Neuronal stem cell (in vitro differentiated cells): ENCODE data around the gene CBARP.

Source experiments
- DNase-seq: peaks from one replicate; pipeline ENCODE4 v3.0.0-alpha.2; 2013; ENCODE audit warnings: low spot score
- H2AFZ ChIP-seq: one replicate; pipeline ENCODE4 v1.6.1; 2013; ENCODE audit warnings: mild to moderate bottlenecking, low read length, inconsistent platforms
- H2AK5ac ChIP-seq: 2 replicates; pipeline ENCODE4 v1.6.1; 2013; ENCODE audit warnings: low read depth, mild to moderate bottlenecking, inconsistent platforms, low read length, moderate library complexity, mixed read lengths
- H2BK120ac ChIP-seq: 2 replicates; pipeline ENCODE4 v1.6.1; 2013; ENCODE audit warnings: low read depth, mild to moderate bottlenecking, inconsistent platforms, low read length, moderate library complexity, mixed read lengths
- H2BK12ac ChIP-seq: one replicate; pipeline ENCODE4 v1.6.1; 2013; ENCODE audit warnings: low read length, inconsistent platforms
- H2BK15ac ChIP-seq: 2 replicates; pipeline ENCODE4 v1.6.1; 2013; ENCODE audit warnings: mild to moderate bottlenecking, low read length, inconsistent platforms, mixed read lengths
- H2BK5ac ChIP-seq: one replicate; pipeline ENCODE4 v1.6.1; 2013; ENCODE audit warnings: inconsistent platforms, mild to moderate bottlenecking, low read length, moderate library complexity
- H3K14ac ChIP-seq: one replicate; pipeline ENCODE4 v1.6.1; 2013; ENCODE audit warnings: low read length, inconsistent platforms
- H3K18ac ChIP-seq: 2 replicates; pipeline ENCODE4 v1.6.1; 2013; ENCODE audit warnings: low read length, inconsistent platforms
- H3K23ac ChIP-seq: 2 replicates; pipeline ENCODE4 v1.6.1; 2013; ENCODE audit warnings: low read depth, mild to moderate bottlenecking, mixed read lengths, low read length, inconsistent platforms; ENCODE audit not compliant: poor library complexity
- H3K27ac ChIP-seq: replicated peaks from 3 replicates; pipeline ENCODE4 v1.5.1; 2013; ENCODE audit warnings: low read length, inconsistent platforms
- H3K27me3 ChIP-seq, 3 experiments: 2 replicates each; pipeline ENCODE4 v1.6.1; 2013; ENCODE audit warnings: low read length in 3 of 3, mild to moderate bottlenecking in 2 of 3, inconsistent platforms in 1 of 3, low read depth in 1 of 3, mixed read lengths in 1 of 3, moderate library complexity in 1 of 3; ENCODE audit not compliant: control insufficient read depth in 3 of 3, insufficient read depth in 3 of 3
- H3K36me3 ChIP-seq, 2 donors: replicated peaks in 1 of 2; 2 replicates each; pipeline ENCODE4 v1.6.1; 2013; ENCODE audit warnings: low read length in 2 of 2; ENCODE audit not compliant: control insufficient read depth in 2 of 2, insufficient read depth in 2 of 2
- H3K4ac ChIP-seq: 2 replicates; pipeline ENCODE4 v1.6.1; 2013; ENCODE audit warnings: inconsistent platforms, mild to moderate bottlenecking, low read length, moderate library complexity
- H3K4me1 ChIP-seq, 2 donors: 1 replicate in 1 of 2; 2 replicates in 1 of 2; pipeline ENCODE4 v1.6.1; 2013; ENCODE audit warnings: low read length in 2 of 2, low read depth in 1 of 2; ENCODE audit not compliant: control insufficient read depth in 2 of 2, insufficient read depth in 1 of 2
- H3K4me2 ChIP-seq: one replicate; pipeline ENCODE4 v1.6.1; 2013; ENCODE audit warnings: mild to moderate bottlenecking, low read length, inconsistent platforms; ENCODE audit not compliant: insufficient read depth, poor library complexity, severe bottlenecking
- H3K4me3 ChIP-seq, 2 donors: 2 replicates each; pipeline ENCODE4 v1.5.1; 2013; ENCODE audit warnings: low read length in 2 of 2, mild to moderate bottlenecking in 2 of 2, inconsistent platforms in 1 of 2, moderate library complexity in 1 of 2
- H3K79me1 ChIP-seq: one replicate; pipeline ENCODE4 v1.6.1; 2013; ENCODE audit warnings: low read depth, mild to moderate bottlenecking, inconsistent platforms, low read length, moderate library complexity
- H3K9ac ChIP-seq: one replicate; pipeline ENCODE4 v1.6.1; 2013; ENCODE audit warnings: mild to moderate bottlenecking, low read depth, low read length, inconsistent platforms; ENCODE audit not compliant: poor library complexity
- H3K9me3 ChIP-seq, 2 donors: replicated peaks in 1 of 2; 2 replicates each; pipeline versions ENCODE3 to v1.6.1; 2013; ENCODE audit warnings: low read length in 2 of 2, mild to moderate bottlenecking in 2 of 2, inconsistent platforms in 1 of 2, low read depth in 1 of 2, mixed read lengths in 1 of 2, moderate library complexity in 1 of 2; ENCODE audit not compliant: control insufficient read depth in 2 of 2, insufficient read depth in 1 of 2
- H4K8ac ChIP-seq: one replicate; pipeline ENCODE4 v1.6.1; 2013; ENCODE audit warnings: low read depth, mild to moderate bottlenecking, inconsistent platforms, low read length, moderate library complexity
- H4K91ac ChIP-seq: one replicate; pipeline ENCODE4 v1.6.1; 2013; ENCODE audit warnings: low read length, low read depth, mild to moderate bottlenecking, inconsistent platforms; ENCODE audit not compliant: poor library complexity
- WGBS, 2 donors: extraction: QIAGEN DNeasy Blood & Tissue Kit; methylation state at CpG; one replicate each; pipeline ENCODE4 v1.1.7; 2013; ENCODE audit warnings: missing lambda C conversion rate in 2 of 2, mixed read lengths in 1 of 2; ENCODE audit not compliant: insufficient read length in 2 of 2, insufficient replicate concordance in 1 of 2; ENCODE audit errors: extremely low coverage in 2 of 2; 5-methylcytosine and 5-hydroxymethylcytosine counted together

The CBARP gene

DNA sequence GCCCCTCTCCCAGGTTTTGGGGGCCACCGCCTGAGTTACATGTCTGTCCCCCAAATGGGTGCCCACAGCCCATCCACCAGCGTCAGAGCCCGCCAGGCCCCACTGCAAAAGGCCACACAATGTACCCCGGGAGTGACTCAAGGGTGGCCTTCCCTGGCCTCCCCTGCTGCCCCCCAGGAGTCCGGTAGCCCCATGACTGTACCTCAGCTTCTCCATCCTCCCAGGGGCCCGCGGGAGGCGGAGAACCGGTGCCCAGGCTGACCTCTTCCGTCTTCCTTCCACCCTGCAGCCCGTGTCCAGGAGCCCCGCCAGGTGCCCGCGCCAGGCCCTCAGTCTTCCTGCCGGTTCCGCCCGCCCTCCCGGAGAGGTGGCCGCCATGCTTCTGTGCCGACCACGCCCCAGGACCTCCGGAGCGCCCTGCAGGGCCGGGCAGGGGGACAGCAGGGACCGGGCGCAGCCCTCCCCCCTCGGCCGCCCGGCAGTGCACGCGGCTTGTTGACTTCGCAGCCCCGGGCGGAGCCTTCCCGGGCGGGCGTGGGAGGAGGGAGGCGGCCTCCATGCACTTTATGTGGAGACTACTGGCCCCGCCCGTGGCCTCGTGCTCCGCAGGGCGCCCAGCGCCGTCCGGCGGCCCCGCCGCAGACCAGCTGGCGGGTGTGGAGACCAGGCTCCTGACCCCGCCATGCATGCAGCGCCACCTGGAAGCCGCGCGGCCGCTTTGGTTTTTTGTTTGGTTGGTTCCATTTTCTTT lies 10.3 kb downstream of the CBARP start:
- Histone ChIP-seq H3K4me3 (no peak overlapping the region), H4K8ac (no peak overlapping the region), H2BK12ac (no peak overlapping the region), H3K79me1 (peaks cover 29% of the 10 kb centered on the region), H3K4me1 (no peaks in the 10 kb centered on the region), H3K23ac (peak overlapping the region; percentile 91), H3K27me3 (no peaks in the 10 kb centered on the region), H3K4ac (no peak overlapping the region), H2BK5ac (peak overlapping the region; percentile 75), H3K4me2 (no peak overlapping the region), H2AK5ac (no peak overlapping the region), H3K9me3 (no peaks in the 10 kb centered on the region), H3K18ac (no peak overlapping the region), H3K14ac (no peak overlapping the region), H2AFZ (no peak overlapping the region), H3K9ac (no peak overlapping the region), H3K36me3 (peaks cover 24 to 75% of the 10 kb centered on the region in 2 donors), H2BK120ac (no peak overlapping the region), H2BK15ac (no peak overlapping the region), H3K27ac (no peak overlapping the region), H4K91ac (no peak overlapping the region)
- WGBS, 2 donors: no CpG with 5 or more reads among the region's 56 CpGs
- DNase-seq: no peak

GRCh38 chr19:1226522-1227303 lies 11.1 kb downstream of the CBARP start:
- H2AFZ ChIP-seq: no peak overlapping the region
- no peaks in the 10 kb centered on the region for H3K9me3 ChIP-seq
- H4K8ac ChIP-seq: peak overlapping the region; percentile 82
- H3K18ac ChIP-seq: no peak overlapping the region
- H3K4me2 ChIP-seq: no peak overlapping the region
- WGBS, 2 donors: no CpG with 5 or more reads among the region's 50 CpGs
- peak overlapping the region; percentile 75 for H2BK5ac ChIP-seq
- H3K27me3 ChIP-seq: no peaks in the 10 kb centered on the region
- H3K4me3 ChIP-seq: no peak overlapping the region
- H3K79me1 ChIP-seq: peaks cover 25% of the 10 kb centered on the region
- H3K36me3 ChIP-seq: peaks cover 22 to 75% of the 10 kb centered on the region in 2 donors
- no peak for DNase-seq
- peak overlapping the region; percentile 91 for H3K23ac ChIP-seq
- H3K9ac ChIP-seq: no peak overlapping the region
- H2BK12ac ChIP-seq: no peak overlapping the region
- peak overlapping the region; percentile 56 for H2AK5ac ChIP-seq
- H2BK120ac ChIP-seq: no peak overlapping the region
- no peak overlapping the region for H4K91ac ChIP-seq
- no peak overlapping the region for H2BK15ac ChIP-seq
- peak overlapping the region; percentile 38 for H3K14ac ChIP-seq
- no peak overlapping the region for H3K27ac ChIP-seq
- no peaks in the 10 kb centered on the region for H3K4me1 ChIP-seq
- H3K4ac ChIP-seq: no peak overlapping the region

DNA sequence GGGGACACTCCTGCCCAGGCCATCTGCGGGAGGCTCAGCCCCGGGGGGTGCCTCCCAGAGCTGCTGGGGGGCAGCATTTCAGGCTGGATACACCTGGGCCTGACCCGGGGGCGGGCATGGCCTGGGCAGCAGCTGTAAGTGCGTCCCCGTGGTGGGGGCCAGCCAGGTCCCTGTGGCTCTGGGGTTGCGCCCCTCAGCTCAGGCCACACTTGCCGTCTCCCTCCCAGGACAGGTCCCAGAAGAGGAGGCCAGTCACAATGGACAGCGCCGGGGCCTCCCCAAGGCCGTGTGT lies 11.6 kb downstream of the CBARP start:
- H2BK12ac ChIP-seq: no peak overlapping the region
- no peaks in the 10 kb centered on the region for H3K4me1 ChIP-seq
- no peak overlapping the region for H3K4ac ChIP-seq
- H3K27ac ChIP-seq: no peak overlapping the region
- H4K8ac ChIP-seq: no peak overlapping the region
- H3K4me3 ChIP-seq: no peak overlapping the region
- H3K79me1 ChIP-seq: peaks cover 22% of the 10 kb centered on the region
- no peak overlapping the region for H2BK120ac ChIP-seq
- H2AFZ ChIP-seq: no peak overlapping the region
- no CpG with 5 or more reads among the region's 11 CpGs for WGBS, 2 donors
- no peaks in the 10 kb centered on the region for H3K9me3 ChIP-seq
- H3K27me3 ChIP-seq: no peaks in the 10 kb centered on the region
- H3K4me2 ChIP-seq: no peak overlapping the region
- H2BK15ac ChIP-seq: no peak overlapping the region
- peak overlapping the region; percentile 75 for H2AK5ac ChIP-seq
- no peak for DNase-seq
- peak overlapping the region; percentile 55 for H3K23ac ChIP-seq
- peaks cover 19 to 77% of the 10 kb centered on the region in 2 donors for H3K36me3 ChIP-seq
- H4K91ac ChIP-seq: no peak overlapping the region
- no peak overlapping the region for H2BK5ac ChIP-seq
- H3K18ac ChIP-seq: peak overlapping the region; percentile 57
- H3K9ac ChIP-seq: peak overlapping the region; percentile 21
- H3K14ac ChIP-seq: no peak overlapping the region

DNA sequence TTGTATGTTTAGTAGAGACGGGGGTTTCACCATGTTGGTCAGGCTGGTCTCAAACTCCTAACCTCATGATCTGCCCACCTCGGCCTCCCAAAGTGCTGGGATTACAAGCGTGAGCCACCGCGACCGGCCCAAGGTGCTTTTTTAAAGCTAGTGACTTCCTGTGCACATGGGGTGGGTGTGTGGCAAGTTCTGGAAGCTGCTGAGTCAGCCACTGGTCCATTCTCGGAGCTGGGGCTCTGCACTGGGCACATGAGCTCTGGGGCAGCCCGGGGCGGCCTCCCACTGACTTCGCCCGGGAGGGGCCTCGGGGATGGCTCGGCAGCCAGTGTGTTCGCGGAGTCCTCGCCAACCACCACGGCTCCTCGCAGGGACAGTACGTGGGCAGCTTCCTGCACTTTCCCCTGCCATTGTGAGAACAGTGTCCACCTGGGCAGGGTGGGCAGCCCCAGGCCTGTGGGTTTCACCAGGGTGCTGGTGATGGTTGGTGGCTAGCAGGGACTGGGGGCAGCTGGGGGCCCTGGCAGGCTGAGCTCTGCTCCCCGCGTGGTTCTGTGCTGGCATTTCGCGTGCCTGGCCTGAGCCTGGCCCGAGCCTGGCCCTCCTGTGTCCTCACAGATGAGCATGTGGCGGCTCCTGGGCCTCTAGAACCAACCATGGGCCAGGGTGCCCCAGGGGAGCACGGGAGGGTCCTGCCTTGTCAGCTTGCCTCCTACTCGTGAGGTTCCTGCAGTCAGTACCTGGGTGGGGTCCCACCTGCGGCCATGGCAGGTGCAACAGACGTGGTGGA lies 12.2 kb downstream of the CBARP start:
- Histone ChIP-seq H2BK15ac (no peak overlapping the region), H3K27me3 (no peaks in the 10 kb centered on the region), H3K9ac (no peak overlapping the region), H3K23ac (peak overlapping the region; percentile 55), H2AK5ac (peak overlapping the region; percentile 75), H3K14ac (peak overlapping the region; percentile 21), H2BK12ac (no peak overlapping the region), H4K91ac (no peak overlapping the region), H3K36me3 (peaks cover 22 to 79% of the 10 kb centered on the region in 2 donors), H3K18ac (peak overlapping the region; percentile 57), H2BK5ac (no peak overlapping the region), H3K4me1 (no peaks in the 10 kb centered on the region), H3K79me1 (peaks cover 22% of the 10 kb centered on the region), H3K9me3 (no peaks in the 10 kb centered on the region), H3K4me3 (no peak overlapping the region), H4K8ac (no peak overlapping the region), H3K4me2 (no peak overlapping the region), H3K4ac (peak overlapping the region; percentile 11), H2BK120ac (no peak overlapping the region), H2AFZ (no peak overlapping the region), H3K27ac (no peak overlapping the region)
- no CpG with 5 or more reads among the region's 29 CpGs for WGBS, 2 donors
- DNase-seq: no peak
